ENCODE measurements around the gene ZNF672.
"Not testable (repeated sequence)": the region's sequence is repeated elsewhere in the genome, so short reads cannot be mapped to it uniquely, and the experiment has no call there.

Gene ZNF672

DNA sequence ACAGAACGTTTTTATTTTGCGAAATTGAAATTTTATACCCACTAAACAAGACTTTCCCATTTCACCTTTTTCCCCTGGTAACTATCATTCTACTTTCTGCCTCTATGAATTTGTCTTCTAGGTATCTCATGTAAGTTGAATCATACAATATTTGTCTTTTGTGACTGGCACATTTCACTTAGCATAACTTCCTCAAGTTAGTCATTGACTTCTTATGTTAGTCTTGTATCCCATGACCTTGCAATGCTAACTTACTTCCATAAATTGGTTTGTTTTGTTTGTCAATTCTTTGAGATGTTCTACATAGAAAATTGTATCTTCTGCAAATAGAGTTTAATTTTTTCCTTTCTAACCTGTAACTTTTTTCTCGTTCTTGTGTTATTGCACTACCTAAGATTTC, 39.2 kb upstream of the ZNF672 start:
- TF ChIP-seq CTCF (IDR thresholded peaks at IDR 0.05; ENCODE audit: low read depth, low read length) (no peak), MYC (IDR thresholded peaks at IDR 0.05; ENCODE audit: low read depth, low read length) (no peak), POLR2A (IDR thresholded peaks at IDR 0.05; ENCODE audit: extremely low read depth, insufficient read length) (no peak), MAX (IDR thresholded peaks at IDR 0.05; ENCODE audit: low read depth, low read length) (no peak)
- DNase-seq (ENCODE audit: low read depth), result no peak
- H3K4me3 ChIP-seq (ENCODE audit: low read depth, low read length), result no peak overlapping the region

GRCh38 chr1:248800459-248800858, 37.6 kb upstream of the ZNF672 start:
- no peak for TF ChIP-seq MYC (IDR thresholded peaks at IDR 0.05; ENCODE audit: low read depth, low read length)
- TF ChIP-seq MAX (IDR thresholded peaks at IDR 0.05; ENCODE audit: low read depth, low read length), result no peak
- no peak for TF ChIP-seq POLR2A (IDR thresholded peaks at IDR 0.05; ENCODE audit: extremely low read depth, insufficient read length)
- TF ChIP-seq CTCF (IDR thresholded peaks at IDR 0.05; ENCODE audit: low read depth, low read length), result no peak
- no peak for DNase-seq (ENCODE audit: low read depth)

DNA sequence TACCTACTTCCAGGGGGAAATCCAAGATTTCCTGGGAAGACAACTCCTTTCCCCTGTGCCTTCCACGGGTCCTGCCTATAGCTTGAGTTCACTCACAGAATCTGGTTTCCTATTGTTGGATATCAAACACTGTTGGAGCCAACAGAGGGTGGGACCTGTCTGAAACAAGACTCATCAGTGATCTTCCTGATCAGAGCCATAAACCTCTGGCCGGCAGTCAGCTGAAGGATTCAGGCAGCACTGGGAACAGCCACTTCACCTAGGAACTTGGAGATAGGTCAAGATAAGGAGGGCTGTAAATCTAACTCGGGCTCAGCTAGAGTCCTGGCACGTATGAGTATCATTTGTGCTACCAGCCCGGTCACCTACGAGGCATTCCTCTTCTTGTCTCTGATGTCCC, 35.6 kb upstream of the ZNF672 start:
- H3K4me3 ChIP-seq (ENCODE audit: low read depth, low read length), result no peak overlapping the region
- no peak for TF ChIP-seq CTCF (IDR thresholded peaks at IDR 0.05; ENCODE audit: low read depth, low read length)
- no peak for TF ChIP-seq MAX (IDR thresholded peaks at IDR 0.05; ENCODE audit: low read depth, low read length)
- no peak for TF ChIP-seq MYC (IDR thresholded peaks at IDR 0.05; ENCODE audit: low read depth, low read length)
- TF ChIP-seq POLR2A (IDR thresholded peaks at IDR 0.05; ENCODE audit: extremely low read depth, insufficient read length), result no peak
- DNase-seq (ENCODE audit: low read depth), result no peak

More at GRCh38 chr1:248800459-248800858, 37.6 kb upstream of the ZNF672 start:
- no peak overlapping the region for H3K4me3 ChIP-seq (ENCODE audit: low read depth, low read length)

DNA sequence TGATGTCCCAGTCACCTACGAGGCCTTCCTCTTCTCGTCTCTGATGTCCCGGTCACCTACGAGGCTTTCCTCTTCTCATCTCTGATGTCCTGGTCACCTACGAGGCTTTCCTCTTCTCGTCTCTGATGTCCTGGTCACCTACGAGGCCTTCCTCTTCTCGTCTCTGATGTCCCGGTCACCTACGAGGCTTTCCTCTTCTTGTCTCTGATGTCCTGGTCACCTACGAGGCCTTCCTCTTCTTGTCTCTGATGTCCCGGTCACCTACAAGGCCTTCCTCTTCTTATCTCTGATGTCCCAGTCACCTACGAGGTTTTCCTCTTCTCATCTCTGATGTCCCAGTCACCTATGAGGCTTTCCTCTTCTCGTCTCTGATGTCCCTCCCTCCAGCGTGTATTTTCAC, 34.5 kb upstream of the ZNF672 start:
- peak; percentile 0 for DNase-seq (ENCODE audit: low read depth)
- H3K4me3 ChIP-seq (ENCODE audit: low read depth, low read length), result not testable (repeated sequence)

- peak; percentile 91 for DNase-seq (ENCODE audit: low read depth)
- TF ChIP-seq CTCF (IDR thresholded peaks at IDR 0.05; ENCODE audit: low read depth, low read length) (no peak), POLR2A (IDR thresholded peaks at IDR 0.05; ENCODE audit: extremely low read depth, insufficient read length) (no peak), MAX (IDR thresholded peaks at IDR 0.05; ENCODE audit: low read depth, low read length) (peak; percentile 69), MYC (IDR thresholded peaks at IDR 0.05; ENCODE audit: low read depth, low read length) (no peak; the same call in 1 of the 2 replicates)
- peak overlapping the region; percentile 37 for H3K4me3 ChIP-seq (ENCODE audit: low read depth, low read length)
These were observed 33.0 kb upstream of the ZNF672 start for GRCh38 chr1:248804771-248805681.

GRCh38 chr1:248805876-248806275, 32.1 kb upstream of the ZNF672 start:
- TF ChIP-seq CTCF (IDR thresholded peaks at IDR 0.05; ENCODE audit: low read depth, low read length) (no peak), MAX (IDR thresholded peaks at IDR 0.05; ENCODE audit: low read depth, low read length) (peak; percentile 69), MYC (IDR thresholded peaks at IDR 0.05; ENCODE audit: low read depth, low read length) (peak; percentile 67; the same call in 1 of the 2 replicates), POLR2A (IDR thresholded peaks at IDR 0.05; ENCODE audit: extremely low read depth, insufficient read length) (no peak)
- DNase-seq (ENCODE audit: low read depth), result peak; percentile 88
- H3K4me3 ChIP-seq (ENCODE audit: low read depth, low read length), result no peak overlapping the region
